Measurements from ENCODE around the gene TPST2.

DNA sequence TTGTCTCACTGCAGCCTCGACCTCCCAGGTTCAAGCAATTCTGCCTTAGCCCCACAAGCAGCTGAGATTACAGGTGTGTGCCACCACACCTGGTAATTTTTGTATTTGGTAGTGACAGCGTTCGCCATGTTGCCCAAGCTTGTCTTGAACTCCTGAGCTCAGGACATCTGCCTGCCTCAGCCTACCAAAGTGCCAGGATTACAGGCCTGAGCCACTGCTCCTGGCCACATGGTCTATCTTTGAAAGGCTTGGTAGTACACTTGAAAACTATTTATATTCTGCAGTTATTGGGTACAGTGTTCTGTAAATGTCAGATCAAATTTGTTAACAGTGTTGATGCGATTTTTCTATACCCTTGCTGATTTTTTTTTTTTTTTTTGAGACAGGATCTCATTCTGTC lies 41.4 kb upstream of the TPST2 start:
- TF ChIP-seq L3MBTL2 (conservative IDR thresholded peaks at IDR 0.05) (no peak), SUZ12 (IDR thresholded peaks at IDR 0.05) (no peak), SP1 (IDR thresholded peaks at IDR 0.05) (no peak), CTBP1 (IDR thresholded peaks at IDR 0.05; ENCODE audit: borderline replicate concordance) (no peak), FOXM1 (IDR thresholded peaks at IDR 0.05; ENCODE audit: borderline replicate concordance) (no peak)
- TF ChIP-seq, protein P1, sequence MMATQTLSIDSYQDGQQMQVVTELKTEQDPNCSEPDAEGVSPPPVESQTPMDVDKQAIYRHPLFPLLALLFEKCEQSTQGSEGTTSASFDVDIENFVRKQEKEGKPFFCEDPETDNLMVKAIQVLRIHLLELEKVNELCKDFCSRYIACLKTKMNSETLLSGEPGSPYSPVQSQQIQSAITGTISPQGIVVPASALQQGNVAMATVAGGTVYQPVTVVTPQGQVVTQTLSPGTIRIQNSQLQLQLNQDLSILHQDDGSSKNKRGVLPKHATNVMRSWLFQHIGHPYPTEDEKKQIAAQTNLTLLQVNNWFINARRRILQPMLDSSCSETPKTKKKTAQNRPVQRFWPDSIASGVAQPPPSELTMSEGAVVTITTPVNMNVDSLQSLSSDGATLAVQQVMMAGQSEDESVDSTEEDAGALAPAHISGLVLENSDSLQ (IDR thresholded peaks at IDR 0.05) = no peak
